Left ventricle myocardium inferior (tissue), 1 donor: Measurements from ENCODE around the gene CRIM1. TPM values are rescaled to one million over a fixed set of nuclear protein-coding genes. Genes with fewer than 3 reads are reported as not detected.

Source experiments
- DNase-seq: peaks from one replicate; pipeline ENCODE4 v3.0.0-alpha.2; 2020
- H3K27ac ChIP-seq: fragments of 200-600 bp; replicated peaks from 2 replicates; pipeline ENCODE4 v1.8.0; 2021
- H3K27me3 ChIP-seq: fragments of 200-600 bp; 2 replicates; pipeline ENCODE4 v1.8.0; 2021; ENCODE audit warnings: low read depth
- H3K36me3 ChIP-seq: fragments of 200-600 bp; 2 replicates; pipeline ENCODE4 v1.8.0; 2021
- H3K4me1 ChIP-seq: fragments of 200-600 bp; 2 replicates; pipeline ENCODE4 v1.8.0; 2021
- H3K4me3 ChIP-seq: fragments of 200-600 bp; 2 replicates; pipeline ENCODE4 v1.8.0; 2021; ENCODE audit warnings: mild to moderate bottlenecking, moderate library complexity
- H3K9me3 ChIP-seq: fragments of 200-600 bp; replicated peaks from 2 replicates; pipeline ENCODE4 v1.8.0; 2021
- CTCF ChIP-seq: fragments of 200-600 bp; IDR thresholded peaks from 2 replicates; pipeline ENCODE4 v1.8.0; 2021; ENCODE audit warnings: antibody characterized with exemption, mild to moderate bottlenecking, borderline replicate concordance
- intact Hi-C: fragments of 100-400 bp; cut with micrococcal nuclease; formaldehyde crosslinking; loops from one replicate; pipeline ENCODE4 v1.11.0; 2022
- total RNA-seq: library from RNA; stranded (reverse); fragmentation: NEBNext Ultra II Directional; extraction: Animal tissue kit (Norgen Biotek cat#: 25700); gene quantifications from one replicate; pipeline ENCODE4 v1.2.1, GENCODE V29; 2021
- donor health status: DM: no; HTN: yes; CAD: no; lungs with severe emphysema.

CRIM1 gene
- total RNA-seq, 1 donor from 2014 or later: 45.6 TPM

- H3K36me3 ChIP-seq: no peaks in the 10 kb centered on the region
- H3K4me1 ChIP-seq: peaks cover 98% of the 10 kb centered on the region
- DNase-seq: no peak
- H3K27ac ChIP-seq: peak overlapping the region; percentile 62
- intact Hi-C loops: no loop called here
- no peaks in the 10 kb centered on the region for H3K27me3 ChIP-seq
- H3K4me3 ChIP-seq: no peak overlapping the region
- no peak for TF ChIP-seq CTCF
- H3K9me3 ChIP-seq: no peaks in the 10 kb centered on the region
These were observed 56.4 kb downstream of the CRIM1 start for GRCh38 chr2:36411962-36412444.

- Histone ChIP-seq H3K36me3 (no peaks in the 10 kb centered on the region), H3K4me3 (no peak overlapping the region), H3K9me3 (no peaks in the 10 kb centered on the region), H3K4me1 (peaks cover 97% of the 10 kb centered on the region), H3K27me3 (no peaks in the 10 kb centered on the region), H3K27ac (peak overlapping the region; percentile 62)
- intact Hi-C loops: no loop called here
- no peak for TF ChIP-seq CTCF
- no peak for DNase-seq
These were observed 57.6 kb downstream of the CRIM1 start for GRCh38 chr2:36413218-36413617.

GRCh38 chr2:36414307-36414706, 58.7 kb downstream of the CRIM1 start:
- no peak for DNase-seq
- H3K36me3 ChIP-seq: no peaks in the 10 kb centered on the region
- H3K9me3 ChIP-seq: no peaks in the 10 kb centered on the region
- no peak overlapping the region for H3K4me3 ChIP-seq
- H3K27ac ChIP-seq: peak overlapping the region; percentile 62
- peaks cover 97% of the 10 kb centered on the region for H3K4me1 ChIP-seq
- intact Hi-C loops: no loop called here
- TF ChIP-seq CTCF: no peak
- no peaks in the 10 kb centered on the region for H3K27me3 ChIP-seq

GRCh38 chr2:36415381-36416022, 59.9 kb downstream of the CRIM1 start:
- Histone ChIP-seq H3K36me3 (no peaks in the 10 kb centered on the region), H3K4me1 (peaks cover 97% of the 10 kb centered on the region), H3K4me3 (no peak overlapping the region), H3K27me3 (no peaks in the 10 kb centered on the region), H3K27ac (peak overlapping the region; percentile 62), H3K9me3 (no peaks in the 10 kb centered on the region)
- intact Hi-C loops: no loop called here
- no peak for TF ChIP-seq CTCF
- DNase-seq: no peak

GRCh38 chr2:36416370-36417165, 61.0 kb downstream of the CRIM1 start:
- no peak for DNase-seq
- no peak overlapping the region for H3K27ac ChIP-seq

More at GRCh38 chr2:36416370-36417165, 61.0 kb downstream of the CRIM1 start:
- no peaks in the 10 kb centered on the region for H3K9me3 ChIP-seq
- H3K36me3 ChIP-seq: no peaks in the 10 kb centered on the region
- intact Hi-C loops: no loop called here
- TF ChIP-seq CTCF: no peak
- no peaks in the 10 kb centered on the region for H3K27me3 ChIP-seq
- no peak overlapping the region for H3K4me3 ChIP-seq
- peaks cover 90% of the 10 kb centered on the region for H3K4me1 ChIP-seq
